ENCODE data around the gene CCL20.

The CCL20 gene

DNA sequence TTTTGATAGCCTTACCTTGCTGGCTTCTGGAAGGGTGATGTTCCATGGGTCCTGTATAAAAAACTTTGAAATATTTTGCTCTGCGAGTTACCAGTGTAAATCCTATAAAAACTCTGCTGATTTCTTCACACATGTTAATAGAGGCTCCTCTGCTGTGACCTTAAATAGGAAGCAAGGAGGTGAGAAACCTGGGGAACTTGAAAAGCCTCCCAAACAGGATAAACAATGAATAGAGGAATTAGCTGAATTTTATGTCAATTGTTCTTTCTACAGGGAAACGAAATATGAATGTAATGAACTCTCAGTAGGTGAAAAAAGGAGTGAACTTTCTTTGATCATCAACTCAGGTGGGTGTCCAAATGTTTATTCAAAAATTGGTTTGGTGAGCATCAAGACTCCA lies 10.8 kb upstream of the CCL20 start:
- no peak for TF ChIP-seq CTCF (IDR thresholded peaks at IDR 0.05; ENCODE audit: control insufficient read depth, extremely low read depth, insufficient read depth)
- H3K4me3 ChIP-seq (ENCODE audit: low read depth, low read length) = no peak overlapping the region
- DNase-seq (ENCODE audit: low read depth) = no peak

DNA sequence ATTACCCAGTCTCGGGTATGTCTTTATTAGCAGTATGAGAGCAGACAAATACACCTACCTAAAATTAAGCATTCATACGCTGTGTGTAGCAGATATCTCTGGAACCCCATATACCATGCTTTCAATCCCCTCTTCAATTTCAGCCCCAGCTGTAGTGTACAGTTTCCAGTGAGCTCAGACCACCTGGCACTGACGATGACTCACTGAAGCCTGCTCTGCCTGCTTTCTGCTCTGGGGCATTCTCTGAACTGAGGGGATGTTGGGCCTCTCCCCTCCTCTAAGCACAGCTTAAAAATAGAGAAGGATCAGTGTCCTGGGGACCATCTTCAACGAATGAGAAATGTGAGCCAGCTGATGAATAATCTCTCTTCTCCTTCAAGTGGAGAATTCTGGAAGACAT lies 8.7 kb upstream of the CCL20 start:
- no peak for DNase-seq (ENCODE audit: low read depth)
- H3K4me3 ChIP-seq (ENCODE audit: low read depth, low read length) = no peak overlapping the region
- TF ChIP-seq CTCF (IDR thresholded peaks at IDR 0.05; ENCODE audit: control insufficient read depth, extremely low read depth, insufficient read depth) = no peak

DNA sequence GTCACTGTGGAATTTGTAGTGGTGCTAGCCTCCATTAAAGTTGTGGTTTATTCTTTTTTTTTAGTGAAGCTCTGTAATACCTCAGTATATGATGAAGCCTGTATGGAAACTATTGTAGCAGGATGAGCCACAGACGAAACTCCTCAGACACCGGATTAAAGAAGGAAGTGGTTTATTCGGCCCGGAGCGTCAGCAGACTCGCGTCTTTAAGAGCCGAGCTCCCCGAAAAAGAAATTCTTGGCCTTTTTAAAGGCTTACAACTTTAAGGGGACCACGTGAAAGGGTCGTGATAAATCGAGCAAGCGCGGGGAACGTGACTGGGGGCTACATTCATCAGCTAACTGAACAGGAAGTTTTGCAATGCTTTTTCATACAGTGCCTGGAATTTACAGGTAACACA lies 8.1 kb upstream of the CCL20 start:
- no peak for TF ChIP-seq CTCF (IDR thresholded peaks at IDR 0.05; ENCODE audit: control insufficient read depth, extremely low read depth, insufficient read depth)
- no peak overlapping the region for H3K4me3 ChIP-seq (ENCODE audit: low read depth, low read length)
- no peak for DNase-seq (ENCODE audit: low read depth)

- DNase-seq (ENCODE audit: low read depth) = no peak
- TF ChIP-seq CTCF (IDR thresholded peaks at IDR 0.05; ENCODE audit: control insufficient read depth, extremely low read depth, insufficient read depth) = no peak
Observed at GRCh38 chr2:227808936-227809335, 4.7 kb upstream of the CCL20 start.

DNA sequence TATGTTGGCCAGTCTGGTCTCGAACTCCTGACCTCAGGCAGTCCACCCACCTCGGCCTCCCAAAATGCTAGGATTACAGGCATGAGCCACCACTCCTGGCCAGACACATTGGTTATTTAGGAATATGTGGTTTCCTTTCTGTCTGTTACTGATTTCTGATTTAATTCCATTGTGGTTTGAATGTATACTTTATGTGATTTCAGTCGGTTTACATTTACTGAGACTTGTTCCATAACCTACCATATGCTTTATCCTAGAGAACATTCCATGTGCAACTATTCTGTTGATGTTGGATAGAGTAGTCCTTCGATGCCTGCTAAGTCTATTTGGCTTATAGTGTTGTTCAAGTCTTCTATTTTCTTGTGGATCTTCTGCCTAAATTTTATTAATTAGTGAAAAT lies 1.6 kb upstream of the CCL20 start:
- TF ChIP-seq CTCF (IDR thresholded peaks at IDR 0.05; ENCODE audit: control insufficient read depth, extremely low read depth, insufficient read depth) = no peak
- no peak for DNase-seq (ENCODE audit: low read depth)
- H3K4me3 ChIP-seq (ENCODE audit: low read depth, low read length) = no peak overlapping the region

More at GRCh38 chr2:227808936-227809335, 4.7 kb upstream of the CCL20 start:
- H3K4me3 ChIP-seq (ENCODE audit: low read depth, low read length) = no peak overlapping the region

GRCh38 chr2:227813229-227813561 lies 447 bp upstream of the CCL20 start:
- no peak for TF ChIP-seq CTCF (IDR thresholded peaks at IDR 0.05; ENCODE audit: control insufficient read depth, extremely low read depth, insufficient read depth)
- H3K4me3 ChIP-seq (ENCODE audit: low read depth, low read length) = no peak overlapping the region
- no peak for DNase-seq (ENCODE audit: low read depth)

- no peak for DNase-seq (ENCODE audit: low read depth)
- no peak overlapping the region for H3K4me3 ChIP-seq (ENCODE audit: low read depth, low read length)
- TF ChIP-seq CTCF (IDR thresholded peaks at IDR 0.05; ENCODE audit: control insufficient read depth, extremely low read depth, insufficient read depth) = no peak
Observed at GRCh38 chr2:227815066-227815465, 1.4 kb downstream of the CCL20 start.
